GM12865 (cell line): Measurements from ENCODE around the gene CD200.
A peak's percentile ranks its signal among the peaks of the same experiment; 100 is the strongest.

Experiments used
- DNase-seq: peaks from one replicate; pipeline ENCODE4 v3.0.0; 2010; ENCODE audit warnings: low read depth
- H3K4me3 ChIP-seq: 2 replicates; pipeline ENCODE4 v1.5.1; 2011; ENCODE audit warnings: mild to moderate bottlenecking, low read depth, low read length, control low read depth
- TF ChIP-seq, protein P1 (sequence below): IDR thresholded peaks from 2 replicates; pipeline ENCODE4 v1.5.1; 2011; ENCODE audit warnings: low read length, control low read depth, low read depth, inconsistent platforms; ENCODE audit not compliant: insufficient read depth; ENCODE audit errors: missing control alignments

CD200 gene

GRCh38 chr3:112331851-112332250, 1.1 kb upstream of the CD200 start:
- DNase-seq, result no peak
- TF ChIP-seq, protein P1, sequence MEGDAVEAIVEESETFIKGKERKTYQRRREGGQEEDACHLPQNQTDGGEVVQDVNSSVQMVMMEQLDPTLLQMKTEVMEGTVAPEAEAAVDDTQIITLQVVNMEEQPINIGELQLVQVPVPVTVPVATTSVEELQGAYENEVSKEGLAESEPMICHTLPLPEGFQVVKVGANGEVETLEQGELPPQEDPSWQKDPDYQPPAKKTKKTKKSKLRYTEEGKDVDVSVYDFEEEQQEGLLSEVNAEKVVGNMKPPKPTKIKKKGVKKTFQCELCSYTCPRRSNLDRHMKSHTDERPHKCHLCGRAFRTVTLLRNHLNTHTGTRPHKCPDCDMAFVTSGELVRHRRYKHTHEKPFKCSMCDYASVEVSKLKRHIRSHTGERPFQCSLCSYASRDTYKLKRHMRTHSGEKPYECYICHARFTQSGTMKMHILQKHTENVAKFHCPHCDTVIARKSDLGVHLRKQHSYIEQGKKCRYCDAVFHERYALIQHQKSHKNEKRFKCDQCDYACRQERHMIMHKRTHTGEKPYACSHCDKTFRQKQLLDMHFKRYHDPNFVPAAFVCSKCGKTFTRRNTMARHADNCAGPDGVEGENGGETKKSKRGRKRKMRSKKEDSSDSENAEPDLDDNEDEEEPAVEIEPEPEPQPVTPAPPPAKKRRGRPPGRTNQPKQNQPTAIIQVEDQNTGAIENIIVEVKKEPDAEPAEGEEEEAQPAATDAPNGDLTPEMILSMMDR, result no peak
- H3K4me3 ChIP-seq, result no peak overlapping the region

DNA sequence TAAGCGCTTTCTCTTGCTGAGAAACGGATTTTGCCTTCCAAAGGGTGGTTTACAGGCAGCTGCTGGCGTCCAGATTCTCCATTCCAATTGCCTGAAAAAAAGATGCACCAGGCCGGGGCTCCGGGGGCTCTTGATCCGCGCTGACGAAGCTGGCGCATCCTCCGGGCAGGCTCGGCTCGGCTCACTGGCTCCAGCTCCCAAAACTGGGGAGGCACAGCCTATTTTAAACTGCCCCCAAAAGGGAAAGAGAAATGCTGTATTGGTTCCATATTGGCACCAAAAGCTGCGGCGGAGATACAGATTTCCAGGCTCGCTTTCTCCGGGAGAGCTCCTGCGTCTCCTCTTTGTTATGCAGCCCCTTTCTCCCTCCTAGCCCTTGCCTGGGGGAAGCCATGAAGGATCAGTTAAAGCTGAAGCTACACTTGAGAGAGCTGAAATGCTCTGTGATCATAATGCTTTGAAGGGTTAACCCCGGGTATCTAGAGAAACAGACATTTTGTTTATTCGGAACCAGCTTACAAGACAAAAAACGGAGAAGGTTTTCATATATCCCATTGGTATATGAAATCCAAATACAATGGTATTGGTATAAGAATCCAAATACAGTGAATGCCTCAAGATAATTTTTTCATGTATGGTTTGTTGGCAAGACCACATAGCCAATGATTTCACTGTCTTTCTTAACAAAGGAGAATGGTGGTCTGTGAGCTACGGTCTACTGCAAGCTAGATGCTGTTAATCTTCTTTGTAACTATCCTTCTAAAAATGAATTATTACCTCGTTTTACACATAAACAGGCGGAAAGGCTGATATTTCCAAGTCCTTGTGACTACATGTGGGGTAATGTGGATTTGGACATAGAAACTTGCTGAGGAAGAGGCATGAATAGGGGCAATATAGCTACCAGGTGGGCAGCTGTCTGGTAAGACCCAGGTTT, 693 bp downstream of the CD200 start:
- TF ChIP-seq, protein P1, result no peak
- DNase-seq, result no peak
- H3K4me3 ChIP-seq, result peak overlapping the region; percentile 79

DNA sequence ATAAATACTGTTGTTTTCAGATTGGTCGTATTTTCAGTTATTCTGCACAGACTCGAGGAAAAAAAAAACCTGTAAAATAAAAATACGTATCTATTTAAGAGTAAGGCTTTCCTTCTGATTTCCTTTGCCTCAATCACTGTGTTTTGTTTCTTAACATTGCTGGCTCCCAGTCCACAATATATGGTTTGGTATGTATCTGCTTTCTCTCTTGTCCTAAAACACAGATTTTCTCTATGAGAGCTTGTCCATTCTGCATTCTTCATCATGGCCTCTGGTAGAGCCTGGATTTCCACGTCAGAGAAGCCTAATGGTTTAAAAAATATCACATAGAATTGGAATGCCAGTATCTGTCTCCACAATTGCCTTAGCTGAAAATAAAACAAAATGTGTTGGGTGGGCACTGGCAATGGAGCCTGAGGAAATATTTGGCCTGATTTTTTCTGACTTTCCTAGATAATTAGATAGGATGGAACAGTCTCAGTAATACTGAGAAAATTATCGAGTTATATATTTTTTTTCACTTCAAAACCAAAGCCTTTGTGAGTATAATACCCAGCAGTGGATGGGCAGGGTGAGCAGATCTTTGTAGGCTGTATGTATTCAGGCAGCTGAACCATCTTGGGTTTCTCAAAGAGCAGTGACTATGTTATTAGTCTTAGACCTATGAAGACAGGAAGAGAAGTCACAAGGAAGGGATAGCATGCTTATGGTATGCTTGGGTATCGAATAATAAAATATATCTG, 1.9 kb downstream of the CD200 start:
- TF ChIP-seq, protein P1, result no peak
- H3K4me3 ChIP-seq, result no peak overlapping the region; the same call in 1 of the 2 replicates
- DNase-seq, result no peak

DNA sequence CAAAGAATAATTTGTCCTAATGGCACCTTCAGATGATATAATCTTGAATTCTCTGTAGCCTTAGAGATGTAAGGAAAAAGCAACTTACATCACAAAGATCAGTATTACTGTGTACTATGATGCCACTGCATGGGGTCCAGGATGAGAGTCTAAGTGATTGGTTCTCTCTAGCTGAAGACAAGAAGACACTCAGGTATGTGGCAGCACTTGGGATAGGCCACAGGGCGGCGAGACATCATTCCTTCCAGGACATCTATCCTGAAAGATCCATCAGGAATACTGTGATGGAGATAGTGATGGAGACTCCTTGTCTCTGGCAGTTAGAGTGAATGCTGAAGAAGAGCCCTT, 2.5 kb downstream of the CD200 start:
- H3K4me3 ChIP-seq, result no peak overlapping the region
- TF ChIP-seq, protein P1, result no peak
- DNase-seq, result no peak

GRCh38 chr3:112338021-112338726, 5.2 kb downstream of the CD200 start:
- TF ChIP-seq, protein P1, result no peak
- DNase-seq, result no peak
- H3K4me3 ChIP-seq, result no peak overlapping the region

GRCh38 chr3:112338727-112339056, 5.7 kb downstream of the CD200 start:
- DNase-seq, result no peak
- H3K4me3 ChIP-seq, result no peak overlapping the region
- TF ChIP-seq, protein P1, result no peak
